Left lung (tissue), 14 donors: ENCODE data around the gene ART3. TPM values are rescaled to one million over a fixed set of nuclear protein-coding genes. Genes with fewer than 3 reads are reported as not detected.

Experiments
- ATAC-seq: fragments of 200-7000 bp; cut with Tn5 transposase; one replicate; pipeline ENCODE4 v1.9.1; 2020; ENCODE audit warnings: moderate library complexity
- DNase-seq, 4 donors: peaks; one replicate each; pipeline ENCODE4 v3.0.0-alpha.2; 2013 to 2020
- H3K27ac ChIP-seq, 2 donors: fragments of 200-600 bp; sonication (generic) in 1 of 2; one replicate each; pipeline versions ENCODE4 v1.5.0 to v1.8.0; 2020 to 2021
- H3K27me3 ChIP-seq, 2 donors: fragments of 200-600 bp; sonication (generic) in 1 of 2; one replicate each; pipeline versions ENCODE4 v1.5.0 to v1.8.0; 2020 to 2021
- H3K36me3 ChIP-seq, 2 donors: fragments of 200-600 bp; sonication (generic) in 1 of 2; one replicate each; pipeline versions ENCODE4 v1.5.0 to v1.8.0; 2020 to 2021
- H3K4me1 ChIP-seq, 2 donors: fragments of 200-600 bp; one replicate each; pipeline ENCODE4 v1.8.0; 2021
- H3K4me3 ChIP-seq, 2 donors: fragments of 200-600 bp; sonication (generic) in 1 of 2; one replicate each; pipeline versions ENCODE4 v1.5.0 to v1.8.0; 2020 to 2021; ENCODE audit warnings: mild to moderate bottlenecking in 1 of 2
- H3K9me3 ChIP-seq, 2 donors: fragments of 200-600 bp; sonication (generic) in 1 of 2; one replicate each; pipeline versions ENCODE4 v1.5.0 to v1.8.0; 2020 to 2021
- CTCF ChIP-seq, 2 donors: fragments of 200-600 bp; sonication (generic) in 1 of 2; IDR thresholded peaks; one replicate each; pipeline versions ENCODE4 v1.5.0 to v1.8.0; 2021; ENCODE audit warnings: antibody characterized with exemption in 2 of 2
- intact Hi-C, 2 donors: fragments of 100-400 bp; cut with DNase I; formaldehyde crosslinking; loops; one replicate each; pipeline versions ENCODE4 v1.11.2 to v1.14.2; 2022
- long read RNA-seq, 12 donors: library from polyadenylated mRNA in 2 of 12; unstranded in 2 of 12; transcript quantifications; one replicate each; pipeline ENCODE4 v2.0.0 and lab custom pipeline, GENCODE V29; 2019 to 2026
- polyA plus RNA-seq, 6 donors: library from polyadenylated mRNA; unstranded; fragments of 120-200 nt; gene quantifications; one replicate each; pipeline ENCODE4 v1.2.1, GENCODE V29; 2013; ENCODE audit not compliant: insufficient read length in 6 of 6
- total RNA-seq, 2 donors: library from RNA; stranded (reverse); fragmentation: NEBNext Ultra II Directional; extraction: Animal tissue kit (Norgen Biotek cat#: 25700); gene quantifications; one replicate each; pipeline ENCODE4 v1.2.1, GENCODE V29; 2021
- donor health status: DM: no; HTN: yes; CAD: no.
- donor health status: DM: no; HTN: no; CAD: no.

Gene ART3
- total RNA-seq (not detected), polyA plus RNA-seq (under 1 TPM; 0.15 to 0.62 (median 0.36) TPM)
- long read RNA-seq, donor 1 = 0 reads
- long read RNA-seq, donor 2 = 0 reads
- long read RNA-seq, donor 3, partial matches to known transcripts = 33 of 49 reads
- long read RNA-seq, donor 3, other reads (novel, unspliced or antisense) = 16 of 49 reads
- long read RNA-seq, donor 4, partial matches to known transcripts = 0 of 1 reads
- long read RNA-seq, donor 4, other reads (novel, unspliced or antisense) = 1 of 1 reads
- long read RNA-seq, donor 5 = 0 reads
- long read RNA-seq, donor 6 = 0 reads
- long read RNA-seq, donor 7 = 0 reads
- long read RNA-seq, donor 8 = 0 reads
- long read RNA-seq, donor 9 = 0 reads
- long read RNA-seq, donor 10 = 0 reads
- long read RNA-seq, donor 11 = 0 reads
- long read RNA-seq, donor 12, partial matches to known transcripts = 0 of 7 reads
- long read RNA-seq, donor 12, other reads (novel, unspliced or antisense) = 7 of 7 reads

- no peaks in the 10 kb centered on the region for H3K4me1 ChIP-seq
- no peak for ATAC-seq
- intact Hi-C loops = no loop called here
These were observed at the start of gene ART3 for GRCh38 chr4:76074468-76074867. Gene ART3, plus strand, starts transcription at chr4:76074709. Its CDS starts 1,181 bp downstream, at chr4:76075890.

GRCh38 chr4:76028350-76028765, 46.2 kb upstream of the ART3 start:
- peak overlapping the region in 1 of 2 donors; percentile 66 for H3K27ac ChIP-seq
- intact Hi-C loops = no loop called here
- peak in 1 of 4 donors; percentile 32 for DNase-seq
- H3K9me3 ChIP-seq = no peaks in the 10 kb centered on the region
- H3K27me3 ChIP-seq = no peaks in the 10 kb centered on the region
- no peaks in the 10 kb centered on the region for H3K36me3 ChIP-seq
- ATAC-seq = peak; percentile 37
- H3K4me1 ChIP-seq = peaks cover 0 to 8% of the 10 kb centered on the region in 2 donors
- no peak for TF ChIP-seq CTCF (IDR thresholded peaks at IDR 0.05)
- H3K4me3 ChIP-seq = no peak overlapping the region

More at GRCh38 chr4:76074468-76074867, at the start of gene ART3:
- Histone ChIP-seq H3K9me3 (no peaks in the 10 kb centered on the region), H3K36me3 (no peaks in the 10 kb centered on the region), H3K27ac (no peak within 1 kb of the TSS), H3K4me3 (no peak within 1 kb of the TSS), H3K27me3 (no peaks in the 10 kb centered on the region)
- TF ChIP-seq CTCF (IDR thresholded peaks at IDR 0.05) = no peak
- DNase-seq = no peak

GRCh38 chr4:76029300-76029699, 45.2 kb upstream of the ART3 start:
- peak overlapping the region in 1 of 2 donors; percentile 66 for H3K27ac ChIP-seq
- no peaks in the 10 kb centered on the region for H3K9me3 ChIP-seq
- DNase-seq (no peak), ATAC-seq (no peak)
- no peak overlapping the region for H3K4me3 ChIP-seq
- H3K4me1 ChIP-seq = peaks cover 0 to 1% of the 10 kb centered on the region in 2 donors
- no peaks in the 10 kb centered on the region for H3K27me3 ChIP-seq
- no peak for TF ChIP-seq CTCF (IDR thresholded peaks at IDR 0.05)
- H3K36me3 ChIP-seq = no peaks in the 10 kb centered on the region
- intact Hi-C loops = no loop called here

- H3K36me3 ChIP-seq = no peaks in the 10 kb centered on the region
- no peak for TF ChIP-seq CTCF (IDR thresholded peaks at IDR 0.05)
- H3K27me3 ChIP-seq = no peaks in the 10 kb centered on the region
- H3K9me3 ChIP-seq = no peaks in the 10 kb centered on the region
- no peak overlapping the region for H3K4me3 ChIP-seq
- no peak for ATAC-seq
- intact Hi-C loops = no loop called here
- DNase-seq = no peak
- H3K4me1 ChIP-seq = peaks cover 0 to 7% of the 10 kb centered on the region in 2 donors
- H3K27ac ChIP-seq = no peak overlapping the region
These were observed 39.4 kb upstream of the ART3 start for GRCh38 chr4:76035141-76035540.

GRCh38 chr4:76035799-76036380, 38.6 kb upstream of the ART3 start, which contains the start of gene CXCL11:
Gene CXCL11, minus strand, starts transcription at chr4:76036070. Its CDS starts 83 bp downstream, at chr4:76035987.
- no peaks in the 10 kb centered on the region for H3K36me3 ChIP-seq
- no peak within 1 kb of the TSS for H3K4me3 ChIP-seq
- H3K27me3 ChIP-seq = no peaks in the 10 kb centered on the region
- ATAC-seq = no peak
- H3K9me3 ChIP-seq = no peaks in the 10 kb centered on the region
- DNase-seq = no peak
- no peak within 1 kb of the TSS for H3K27ac ChIP-seq
- no peak for TF ChIP-seq CTCF (IDR thresholded peaks at IDR 0.05)
- H3K4me1 ChIP-seq = peaks cover 0 to 7% of the 10 kb centered on the region in 2 donors
- intact Hi-C loops = no loop called here
